GM12878 (cell line): ENCODE measurements around the gene TMEM94. TPM values are rescaled to one million over a fixed set of nuclear protein-coding genes. Genes with fewer than 3 reads are reported as not detected.

Experiments used
- BCL11A ChIP-seq: IDR thresholded peaks from 2 replicates; pipeline ENCODE4 v1.6.1; 2011; ENCODE audit warnings: low read depth, low read length
- CBFB ChIP-seq: IDR thresholded peaks from 2 replicates; pipeline ENCODE4 v1.6.1; 2016; ENCODE audit warnings: antibody characterized with exemption, low read depth
- CHD1 ChIP-seq: IDR thresholded peaks from 2 replicates; pipeline ENCODE4 v1.6.1; 2012; ENCODE audit warnings: low read depth, low read length, improper control_type of control experiment
- FOXM1 ChIP-seq: IDR thresholded peaks from 2 replicates; pipeline ENCODE4 v1.6.1; 2012; ENCODE audit warnings: low read depth, mild to moderate bottlenecking, inconsistent platforms, low read length, moderate library complexity
- HSF1 ChIP-seq: fragments of 150-350 bp; IDR thresholded peaks from 2 replicates; pipeline ENCODE4 v1.6.1; 2014; ENCODE audit warnings: mild to moderate bottlenecking, low read depth, low read length
- LARP7 ChIP-seq: fragments of 450-650 bp; IDR thresholded peaks from 2 replicates; pipeline ENCODE4 v1.6.1; 2017; ENCODE audit warnings: mild to moderate bottlenecking
- RAD21 ChIP-seq: IDR thresholded peaks from 2 replicates; pipeline ENCODE4 v1.6.1; 2011; ENCODE audit warnings: mild to moderate bottlenecking, low read depth, low read length, moderate library complexity; ENCODE audit not compliant: insufficient read depth
- SUZ12 ChIP-seq: fragments of 200-600 bp; sonication (generic); IDR thresholded peaks from one replicate; pipeline ENCODE4 v1.6.1; 2018; ENCODE audit warnings: antibody characterized with exemption, mild to moderate bottlenecking; ENCODE audit not compliant: unreplicated experiment
- TCF3 ChIP-seq: IDR thresholded peaks from 2 replicates; pipeline ENCODE4 v1.6.1; 2012; ENCODE audit warnings: low read depth, mild to moderate bottlenecking, low read length, borderline replicate concordance; ENCODE audit not compliant: insufficient read depth
- ZBTB4 ChIP-seq: fragments of 450-650 bp; formaldehyde crosslinking; IDR thresholded peaks from 2 replicates; pipeline ENCODE4 v1.4.0; 2022; ENCODE audit warnings: mild to moderate bottlenecking, moderate library complexity
- ZNF274 ChIP-seq: IDR thresholded peaks from one replicate; pipeline ENCODE4 v1.8.0; 2011; ENCODE audit not compliant: insufficient read length, insufficient read depth
- polyA plus RNA-seq, 11 experiments: library from polyadenylated mRNA; depleted of rRNA in 4 of 11; unstranded in 6 of 11; stranded (reverse) in 5 of 11; fragments of >200 nt; fragmentation: Nextera tagmentation in 4 of 11; fragmentation: Illumina TruSeq in 1 of 11; extraction: Ambion mirVana in 4 of 11; extraction: Trizol in 1 of 11; gene quantifications; 1 replicate in 1 of 11; 2 replicates in 10 of 11; pipeline versions ENCODE4 v1.2.1 to v1.2.3, GENCODE V29; 2011 to 2016; ENCODE audit warnings: inconsistent platforms in 2 of 11, missing spikeins in 2 of 11, low read depth in 1 of 11
- total RNA-seq, 4 experiments: library from RNA; depleted of rRNA in 3 of 4; stranded (reverse); fragments of >200 nt in 3 of 4; fragmentation: Illumina TruSeq in 1 of 4; extraction: Trizol in 1 of 4; gene quantifications; 2 replicates each; pipeline versions ENCODE4 v1.2.1 to v1.2.3, GENCODE V29; 2013 to 2021
- TF ChIP-seq, protein P1 (sequence below): fragments of 450-650 bp; IDR thresholded peaks from 2 replicates; pipeline ENCODE4 v1.6.1; 2017; ENCODE audit warnings: mild to moderate bottlenecking, low read depth, inconsistent platforms; ENCODE audit not compliant: poor library complexity, severe bottlenecking
- TF ChIP-seq, protein P2 (sequence below): fragments of 150-350 bp; IDR thresholded peaks from 2 replicates; pipeline ENCODE4 v1.6.1; 2016; ENCODE audit warnings: low read depth, low read length
- TF ChIP-seq, protein P3 (sequence below): fragments of 450-650 bp; IDR thresholded peaks from 2 replicates; pipeline ENCODE4 v1.6.1; 2017; ENCODE audit warnings: mild to moderate bottlenecking
- TF ChIP-seq, protein P4 (sequence below): IDR thresholded peaks from 2 replicates; pipeline ENCODE4 v1.6.1; 2011; ENCODE audit warnings: mild to moderate bottlenecking, low read depth, low read length, moderate library complexity; ENCODE audit not compliant: insufficient replicate concordance

Gene TMEM94
- total and polyA plus RNA-seq, 10 of the 15 experiments (the other 5 are each of a cell fraction or from before 2014, with no cell fraction given) = 0.31 to 70.7 (median 24.4) TPM

DNA sequence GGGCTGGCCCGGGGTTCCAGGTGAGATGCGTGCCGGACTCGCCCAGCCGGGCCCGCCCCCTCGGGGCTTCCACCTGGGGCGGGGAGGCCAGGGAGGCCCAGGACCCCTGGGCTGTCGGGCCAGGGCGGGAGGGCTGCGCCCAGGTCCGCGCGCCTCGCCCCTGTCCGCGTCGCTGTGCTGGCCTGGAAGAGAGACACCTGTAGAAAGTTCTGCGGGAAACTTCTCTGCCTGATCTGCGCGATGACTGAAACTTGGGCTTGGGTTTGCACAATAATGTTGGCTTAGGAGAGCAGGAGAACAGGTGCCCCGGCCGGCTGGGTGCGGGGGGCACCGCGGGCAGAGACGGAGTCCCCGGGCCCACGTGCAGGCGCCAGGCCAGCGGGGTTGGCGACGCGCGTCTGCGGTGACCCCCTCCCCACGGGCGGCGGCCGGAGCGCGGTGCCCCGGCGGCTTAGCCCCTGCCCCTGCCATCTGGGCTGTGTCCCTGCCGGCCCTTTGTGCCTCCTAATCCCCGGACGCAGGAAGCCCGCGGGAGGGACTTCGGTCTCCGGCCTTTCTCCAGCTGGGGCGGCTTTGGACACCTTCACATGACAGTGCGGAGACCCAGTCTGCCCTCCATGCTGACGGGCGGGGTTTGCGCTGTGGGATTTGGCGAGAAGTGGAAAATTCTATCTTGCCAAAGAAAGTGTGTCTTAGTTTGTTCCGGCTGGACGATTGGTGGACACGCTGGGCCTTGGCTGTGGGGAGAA is 69.5 kb downstream of the TMEM94 start (continued):
- no peak for TF ChIP-seq HSF1
- no peak for TF ChIP-seq ZNF274
- TF ChIP-seq, protein P1, sequence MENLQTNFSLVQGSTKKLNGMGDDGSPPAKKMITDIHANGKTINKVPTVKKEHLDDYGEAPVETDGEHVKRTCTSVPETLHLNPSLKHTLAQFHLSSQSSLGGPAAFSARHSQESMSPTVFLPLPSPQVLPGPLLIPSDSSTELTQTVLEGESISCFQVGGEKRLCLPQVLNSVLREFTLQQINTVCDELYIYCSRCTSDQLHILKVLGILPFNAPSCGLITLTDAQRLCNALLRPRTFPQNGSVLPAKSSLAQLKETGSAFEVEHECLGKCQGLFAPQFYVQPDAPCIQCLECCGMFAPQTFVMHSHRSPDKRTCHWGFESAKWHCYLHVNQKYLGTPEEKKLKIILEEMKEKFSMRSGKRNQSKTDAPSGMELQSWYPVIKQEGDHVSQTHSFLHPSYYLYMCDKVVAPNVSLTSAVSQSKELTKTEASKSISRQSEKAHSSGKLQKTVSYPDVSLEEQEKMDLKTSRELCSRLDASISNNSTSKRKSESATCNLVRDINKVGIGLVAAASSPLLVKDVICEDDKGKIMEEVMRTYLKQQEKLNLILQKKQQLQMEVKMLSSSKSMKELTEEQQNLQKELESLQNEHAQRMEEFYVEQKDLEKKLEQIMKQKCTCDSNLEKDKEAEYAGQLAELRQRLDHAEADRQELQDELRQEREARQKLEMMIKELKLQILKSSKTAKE = no peak
- TF ChIP-seq TCF3 = no peak
- no peak for TF ChIP-seq BCL11A
- no peak for TF ChIP-seq SUZ12
- no peak for TF ChIP-seq RAD21
- TF ChIP-seq CHD1 = no peak
- TF ChIP-seq, protein P2, sequence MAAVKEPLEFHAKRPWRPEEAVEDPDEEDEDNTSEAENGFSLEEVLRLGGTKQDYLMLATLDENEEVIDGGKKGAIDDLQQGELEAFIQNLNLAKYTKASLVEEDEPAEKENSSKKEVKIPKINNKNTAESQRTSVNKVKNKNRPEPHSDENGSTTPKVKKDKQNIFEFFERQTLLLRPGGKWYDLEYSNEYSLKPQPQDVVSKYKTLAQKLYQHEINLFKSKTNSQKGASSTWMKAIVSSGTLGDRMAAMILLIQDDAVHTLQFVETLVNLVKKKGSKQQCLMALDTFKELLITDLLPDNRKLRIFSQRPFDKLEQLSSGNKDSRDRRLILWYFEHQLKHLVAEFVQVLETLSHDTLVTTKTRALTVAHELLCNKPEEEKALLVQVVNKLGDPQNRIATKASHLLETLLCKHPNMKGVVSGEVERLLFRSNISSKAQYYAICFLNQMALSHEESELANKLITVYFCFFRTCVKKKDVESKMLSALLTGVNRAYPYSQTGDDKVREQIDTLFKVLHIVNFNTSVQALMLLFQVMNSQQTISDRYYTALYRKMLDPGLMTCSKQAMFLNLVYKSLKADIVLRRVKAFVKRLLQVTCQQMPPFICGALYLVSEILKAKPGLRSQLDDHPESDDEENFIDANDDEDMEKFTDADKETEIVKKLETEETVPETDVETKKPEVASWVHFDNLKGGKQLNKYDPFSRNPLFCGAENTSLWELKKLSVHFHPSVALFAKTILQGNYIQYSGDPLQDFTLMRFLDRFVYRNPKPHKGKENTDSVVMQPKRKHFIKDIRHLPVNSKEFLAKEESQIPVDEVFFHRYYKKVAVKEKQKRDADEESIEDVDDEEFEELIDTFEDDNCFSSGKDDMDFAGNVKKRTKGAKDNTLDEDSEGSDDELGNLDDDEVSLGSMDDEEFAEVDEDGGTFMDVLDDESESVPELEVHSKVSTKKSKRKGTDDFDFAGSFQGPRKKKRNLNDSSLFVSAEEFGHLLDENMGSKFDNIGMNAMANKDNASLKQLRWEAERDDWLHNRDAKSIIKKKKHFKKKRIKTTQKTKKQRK = no peak
- TF ChIP-seq CBFB = no peak
- no peak for TF ChIP-seq ZBTB4 (CRISPR knock-in tag)
- peak; percentile 26; the same call in 1 of the 2 replicates for TF ChIP-seq LARP7
- TF ChIP-seq, protein P3, sequence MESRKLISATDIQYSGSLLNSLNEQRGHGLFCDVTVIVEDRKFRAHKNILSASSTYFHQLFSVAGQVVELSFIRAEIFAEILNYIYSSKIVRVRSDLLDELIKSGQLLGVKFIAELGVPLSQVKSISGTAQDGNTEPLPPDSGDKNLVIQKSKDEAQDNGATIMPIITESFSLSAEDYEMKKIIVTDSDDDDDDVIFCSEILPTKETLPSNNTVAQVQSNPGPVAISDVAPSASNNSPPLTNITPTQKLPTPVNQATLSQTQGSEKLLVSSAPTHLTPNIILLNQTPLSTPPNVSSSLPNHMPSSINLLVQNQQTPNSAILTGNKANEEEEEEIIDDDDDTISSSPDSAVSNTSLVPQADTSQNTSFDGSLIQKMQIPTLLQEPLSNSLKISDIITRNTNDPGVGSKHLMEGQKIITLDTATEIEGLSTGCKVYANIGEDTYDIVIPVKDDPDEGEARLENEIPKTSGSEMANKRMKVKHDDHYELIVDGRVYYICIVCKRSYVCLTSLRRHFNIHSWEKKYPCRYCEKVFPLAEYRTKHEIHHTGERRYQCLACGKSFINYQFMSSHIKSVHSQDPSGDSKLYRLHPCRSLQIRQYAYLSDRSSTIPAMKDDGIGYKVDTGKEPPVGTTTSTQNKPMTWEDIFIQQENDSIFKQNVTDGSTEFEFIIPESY = no peak
- TF ChIP-seq, protein P4, sequence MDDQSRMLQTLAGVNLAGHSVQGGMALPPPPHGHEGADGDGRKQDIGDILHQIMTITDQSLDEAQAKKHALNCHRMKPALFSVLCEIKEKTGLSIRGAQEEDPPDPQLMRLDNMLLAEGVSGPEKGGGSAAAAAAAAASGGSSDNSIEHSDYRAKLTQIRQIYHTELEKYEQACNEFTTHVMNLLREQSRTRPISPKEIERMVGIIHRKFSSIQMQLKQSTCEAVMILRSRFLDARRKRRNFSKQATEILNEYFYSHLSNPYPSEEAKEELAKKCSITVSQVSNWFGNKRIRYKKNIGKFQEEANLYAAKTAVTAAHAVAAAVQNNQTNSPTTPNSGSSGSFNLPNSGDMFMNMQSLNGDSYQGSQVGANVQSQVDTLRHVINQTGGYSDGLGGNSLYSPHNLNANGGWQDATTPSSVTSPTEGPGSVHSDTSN = no peak
- TF ChIP-seq FOXM1 = no peak
